Left lung (tissue), 10 donors: ENCODE results near the gene CSTPP1. TPM values are rescaled to one million over a fixed set of nuclear protein-coding genes. Genes with fewer than 3 reads are reported as not detected.

Experiments used
- ATAC-seq: fragments of 200-7000 bp; cut with Tn5 transposase; one replicate; pipeline ENCODE4 v1.9.1; 2020; ENCODE audit warnings: moderate library complexity
- DNase-seq, 4 donors: peaks; one replicate each; pipeline ENCODE4 v3.0.0-alpha.2; 2013 to 2020
- H3K27ac ChIP-seq, 2 donors: fragments of 200-600 bp; sonication (generic) in 1 of 2; one replicate each; pipeline versions ENCODE4 v1.5.0 to v1.8.0; 2020 to 2021
- H3K27me3 ChIP-seq, 2 donors: fragments of 200-600 bp; sonication (generic) in 1 of 2; one replicate each; pipeline versions ENCODE4 v1.5.0 to v1.8.0; 2020 to 2021
- H3K36me3 ChIP-seq, 2 donors: fragments of 200-600 bp; sonication (generic) in 1 of 2; one replicate each; pipeline versions ENCODE4 v1.5.0 to v1.8.0; 2020 to 2021
- H3K4me1 ChIP-seq, 2 donors: fragments of 200-600 bp; one replicate each; pipeline ENCODE4 v1.8.0; 2021
- H3K4me3 ChIP-seq, 2 donors: fragments of 200-600 bp; sonication (generic) in 1 of 2; one replicate each; pipeline versions ENCODE4 v1.5.0 to v1.8.0; 2020 to 2021; ENCODE audit warnings: mild to moderate bottlenecking in 1 of 2
- H3K9me3 ChIP-seq, 2 donors: fragments of 200-600 bp; sonication (generic) in 1 of 2; one replicate each; pipeline versions ENCODE4 v1.5.0 to v1.8.0; 2020 to 2021
- intact Hi-C, 2 donors: fragments of 100-400 bp; cut with DNase I; formaldehyde crosslinking; loops; one replicate each; pipeline versions ENCODE4 v1.11.2 to v1.14.2; 2022
- polyA plus RNA-seq, 6 donors: library from polyadenylated mRNA; unstranded; fragments of 120-200 nt; gene quantifications; one replicate each; pipeline ENCODE4 v1.2.1, GENCODE V29; 2013; ENCODE audit not compliant: insufficient read length in 6 of 6
- total RNA-seq, 2 donors: library from RNA; stranded (reverse); fragmentation: NEBNext Ultra II Directional; extraction: Animal tissue kit (Norgen Biotek cat#: 25700); gene quantifications; one replicate each; pipeline ENCODE4 v1.2.1, GENCODE V29; 2021
- TF ChIP-seq, protein P1 (sequence below), 2 donors: fragments of 200-600 bp; sonication (generic) in 1 of 2; IDR thresholded peaks; one replicate each; pipeline versions ENCODE4 v1.5.0 to v1.8.0; 2021; ENCODE audit warnings: antibody characterized with exemption in 2 of 2
- donor health status: DM: no; HTN: yes; CAD: no.
- donor health status: DM: no; HTN: no; CAD: no.

Gene CSTPP1
- total and polyA plus RNA-seq, 8 donors: 28.7 to 56.0 (median 51.4) TPM

DNA sequence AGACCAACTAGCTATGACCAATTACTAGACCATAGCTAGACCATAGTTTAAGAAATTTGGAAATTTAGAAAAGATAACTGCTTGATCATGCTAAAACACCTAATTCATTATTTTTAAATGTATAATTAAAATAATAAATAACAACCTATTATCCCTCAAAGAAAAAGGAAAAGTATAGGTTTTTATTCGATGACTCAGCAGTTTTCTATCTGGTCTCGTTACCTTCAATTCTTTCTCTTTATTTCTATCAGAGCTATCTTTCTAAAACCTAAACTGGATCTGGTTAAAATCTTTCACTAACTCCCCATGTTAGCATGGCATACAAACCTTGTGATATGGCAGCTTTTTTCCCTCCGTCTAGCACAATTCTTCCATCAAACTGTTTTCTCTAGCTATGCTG, 27.3 kb downstream of the CSTPP1 start:
- peaks cover 0 to 2% of the 10 kb centered on the region in 2 donors for H3K9me3 ChIP-seq
- no peaks in the 10 kb centered on the region for H3K27me3 ChIP-seq
- no peaks in the 10 kb centered on the region for H3K36me3 ChIP-seq
- DNase-seq (no peak), ATAC-seq (no peak)
- H3K27ac ChIP-seq: no peak overlapping the region
- TF ChIP-seq, protein P1, sequence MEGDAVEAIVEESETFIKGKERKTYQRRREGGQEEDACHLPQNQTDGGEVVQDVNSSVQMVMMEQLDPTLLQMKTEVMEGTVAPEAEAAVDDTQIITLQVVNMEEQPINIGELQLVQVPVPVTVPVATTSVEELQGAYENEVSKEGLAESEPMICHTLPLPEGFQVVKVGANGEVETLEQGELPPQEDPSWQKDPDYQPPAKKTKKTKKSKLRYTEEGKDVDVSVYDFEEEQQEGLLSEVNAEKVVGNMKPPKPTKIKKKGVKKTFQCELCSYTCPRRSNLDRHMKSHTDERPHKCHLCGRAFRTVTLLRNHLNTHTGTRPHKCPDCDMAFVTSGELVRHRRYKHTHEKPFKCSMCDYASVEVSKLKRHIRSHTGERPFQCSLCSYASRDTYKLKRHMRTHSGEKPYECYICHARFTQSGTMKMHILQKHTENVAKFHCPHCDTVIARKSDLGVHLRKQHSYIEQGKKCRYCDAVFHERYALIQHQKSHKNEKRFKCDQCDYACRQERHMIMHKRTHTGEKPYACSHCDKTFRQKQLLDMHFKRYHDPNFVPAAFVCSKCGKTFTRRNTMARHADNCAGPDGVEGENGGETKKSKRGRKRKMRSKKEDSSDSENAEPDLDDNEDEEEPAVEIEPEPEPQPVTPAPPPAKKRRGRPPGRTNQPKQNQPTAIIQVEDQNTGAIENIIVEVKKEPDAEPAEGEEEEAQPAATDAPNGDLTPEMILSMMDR (IDR thresholded peaks at IDR 0.05): no peak
- H3K4me1 ChIP-seq: no peaks in the 10 kb centered on the region
- no peak overlapping the region for H3K4me3 ChIP-seq
- intact Hi-C loops: no loop called here

DNA sequence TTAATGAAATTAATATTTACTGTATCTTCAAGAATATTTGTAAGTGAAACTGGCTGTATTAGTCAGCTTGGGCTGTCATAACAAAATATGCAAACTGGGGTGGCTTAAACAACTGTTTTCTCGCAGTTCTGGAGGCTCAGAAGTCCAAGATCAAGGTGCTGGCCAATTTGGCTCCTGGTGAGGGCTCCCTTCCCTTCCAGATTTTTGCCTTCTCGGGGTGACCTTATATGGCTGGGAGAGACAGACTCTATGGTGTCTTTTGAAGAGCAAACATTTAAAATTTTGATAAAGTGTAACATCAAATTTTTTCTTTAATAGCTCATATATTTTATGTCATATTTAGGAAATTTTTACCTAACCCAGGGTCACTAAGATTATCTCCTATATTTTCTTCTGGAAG, 30.2 kb downstream of the CSTPP1 start:
- DNase-seq: no peak
- Histone ChIP-seq H3K27me3 (no peaks in the 10 kb centered on the region), H3K9me3 (no peaks in the 10 kb centered on the region), H3K36me3 (no peaks in the 10 kb centered on the region), H3K27ac (no peak overlapping the region), H3K4me1 (no peaks in the 10 kb centered on the region), H3K4me3 (no peak overlapping the region)
- ATAC-seq: no peak
- intact Hi-C loops: no loop called here
- TF ChIP-seq, protein P1 (IDR thresholded peaks at IDR 0.05): no peak

GRCh38 chr11:46967962-46968361, 31.4 kb downstream of the CSTPP1 start:
- Histone ChIP-seq H3K36me3 (no peaks in the 10 kb centered on the region), H3K4me1 (no peaks in the 10 kb centered on the region), H3K4me3 (no peak overlapping the region), H3K27me3 (no peaks in the 10 kb centered on the region), H3K9me3 (no peaks in the 10 kb centered on the region), H3K27ac (no peak overlapping the region)
- DNase-seq (no peak), ATAC-seq (no peak)
- TF ChIP-seq, protein P1 (IDR thresholded peaks at IDR 0.05): no peak
- intact Hi-C loops: no loop called here

DNA sequence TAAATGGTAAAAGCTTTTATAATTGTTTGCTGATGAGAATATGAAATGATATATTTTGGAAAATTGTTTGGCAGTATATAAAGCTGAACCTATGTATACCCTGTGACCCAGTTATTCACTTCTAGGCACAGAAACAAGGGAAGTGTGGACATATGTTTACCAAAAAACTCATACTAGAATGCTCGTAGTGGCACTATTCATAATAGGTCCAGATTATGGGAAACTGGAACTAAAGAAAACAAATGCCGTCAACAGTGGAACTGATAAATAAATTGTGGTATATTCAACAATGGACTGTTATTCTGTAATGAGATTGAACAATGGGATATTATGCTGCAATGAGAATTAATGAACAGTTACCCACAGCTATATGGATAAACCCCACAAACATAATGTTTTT, 32.8 kb downstream of the CSTPP1 start:
- Histone ChIP-seq H3K36me3 (no peaks in the 10 kb centered on the region), H3K4me3 (no peak overlapping the region), H3K4me1 (no peaks in the 10 kb centered on the region), H3K27ac (no peak overlapping the region), H3K27me3 (no peaks in the 10 kb centered on the region), H3K9me3 (no peaks in the 10 kb centered on the region)
- TF ChIP-seq, protein P1 (IDR thresholded peaks at IDR 0.05): no peak
- ATAC-seq (no peak), DNase-seq (no peak)
- intact Hi-C loops: no loop called here

GRCh38 chr11:46970913-46971625, 34.5 kb downstream of the CSTPP1 start:
- TF ChIP-seq, protein P1 (IDR thresholded peaks at IDR 0.05): no peak
- H3K27ac ChIP-seq: no peak overlapping the region
- H3K4me1 ChIP-seq: no peaks in the 10 kb centered on the region
- intact Hi-C loops: no loop called here
- H3K4me3 ChIP-seq: no peak overlapping the region
- H3K9me3 ChIP-seq: no peaks in the 10 kb centered on the region
- no peak for DNase-seq
- ATAC-seq: no peak
- H3K36me3 ChIP-seq: no peaks in the 10 kb centered on the region
- no peaks in the 10 kb centered on the region for H3K27me3 ChIP-seq
